Measurements from ENCODE around the gene IQGAP2.

DNA sequence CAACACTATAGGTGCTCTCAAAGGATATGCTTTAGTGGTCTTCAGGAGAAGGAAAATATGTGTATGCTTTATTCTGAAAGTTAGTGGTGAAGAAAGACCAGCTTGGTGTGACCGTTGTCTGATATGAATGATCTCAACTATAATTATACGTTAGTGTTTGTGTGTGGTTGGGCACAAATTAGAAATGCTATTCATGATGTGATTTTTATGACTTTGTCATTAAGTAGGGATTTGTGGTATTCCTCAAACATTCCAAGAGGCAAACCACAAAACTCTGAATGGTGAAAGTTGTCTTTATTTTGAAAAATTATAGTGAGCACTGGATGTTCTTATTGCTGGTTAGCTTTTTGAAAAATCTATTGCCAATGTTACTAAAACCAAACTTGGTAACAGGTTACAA is 306.7 kb downstream of the IQGAP2 start:
- TF ChIP-seq, protein P1, sequence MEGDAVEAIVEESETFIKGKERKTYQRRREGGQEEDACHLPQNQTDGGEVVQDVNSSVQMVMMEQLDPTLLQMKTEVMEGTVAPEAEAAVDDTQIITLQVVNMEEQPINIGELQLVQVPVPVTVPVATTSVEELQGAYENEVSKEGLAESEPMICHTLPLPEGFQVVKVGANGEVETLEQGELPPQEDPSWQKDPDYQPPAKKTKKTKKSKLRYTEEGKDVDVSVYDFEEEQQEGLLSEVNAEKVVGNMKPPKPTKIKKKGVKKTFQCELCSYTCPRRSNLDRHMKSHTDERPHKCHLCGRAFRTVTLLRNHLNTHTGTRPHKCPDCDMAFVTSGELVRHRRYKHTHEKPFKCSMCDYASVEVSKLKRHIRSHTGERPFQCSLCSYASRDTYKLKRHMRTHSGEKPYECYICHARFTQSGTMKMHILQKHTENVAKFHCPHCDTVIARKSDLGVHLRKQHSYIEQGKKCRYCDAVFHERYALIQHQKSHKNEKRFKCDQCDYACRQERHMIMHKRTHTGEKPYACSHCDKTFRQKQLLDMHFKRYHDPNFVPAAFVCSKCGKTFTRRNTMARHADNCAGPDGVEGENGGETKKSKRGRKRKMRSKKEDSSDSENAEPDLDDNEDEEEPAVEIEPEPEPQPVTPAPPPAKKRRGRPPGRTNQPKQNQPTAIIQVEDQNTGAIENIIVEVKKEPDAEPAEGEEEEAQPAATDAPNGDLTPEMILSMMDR (conservative IDR thresholded peaks at IDR 0.05; ENCODE audit: low read length): no peak
- TF ChIP-seq EZH2phosphoT487 (IDR thresholded peaks at IDR 0.05; ENCODE audit: borderline replicate concordance): no peak
